Upper lobe of left lung (tissue), 4 donors: ENCODE data around the gene ZNF654.

Source experiments
- CTCF ChIP-seq, 6 experiments: fragments of 450-650 bp in 4 of 6; fragments of 200-600 bp in 2 of 6; sonication (generic) in 2 of 6; IDR thresholded peaks; one replicate each; pipeline ENCODE4 v1.5.1; 2016 to 2019; ENCODE audit warnings: antibody characterized with exemption in 6 of 6
- EP300 ChIP-seq, 4 donors: sonication (generic); formaldehyde crosslinking; IDR thresholded peaks; one replicate each; pipeline ENCODE4 v1.5.1; 2017; ENCODE audit warnings: antibody characterized with exemption in 4 of 4, control low read depth in 2 of 4
- POLR2A ChIP-seq, 4 donors: fragments of 450-650 bp; IDR thresholded peaks; one replicate each; pipeline ENCODE4 v1.5.1; 2016 to 2017; ENCODE audit warnings: antibody characterized with exemption in 4 of 4, mild to moderate bottlenecking in 2 of 4
- POLR2AphosphoS5 ChIP-seq, 2 donors: sonication (generic); formaldehyde crosslinking; IDR thresholded peaks; one replicate each; pipeline ENCODE4 v1.5.1; 2017; ENCODE audit warnings: antibody characterized with exemption in 2 of 2

GRCh38 chr3:88152841-88153240, 93.8 kb downstream of the ZNF654 start:
- TF ChIP-seq CTCF (IDR thresholded peaks at IDR 0.05), result no peak
- TF ChIP-seq EP300 (IDR thresholded peaks at IDR 0.05), result no peak
- no peak for TF ChIP-seq POLR2A (IDR thresholded peaks at IDR 0.05)
- TF ChIP-seq POLR2AphosphoS5 (IDR thresholded peaks at IDR 0.05), result no peak
